GM13976 (cell line): ENCODE data around the gene LRP1B.

ENCODE experiments used
- DNase-seq: peaks from one replicate; pipeline ENCODE4 v3.0.0; 2012; ENCODE audit warnings: low spot score
- in situ Hi-C: fragments of 300-500 bp; cut with MboI; formaldehyde crosslinking; loops from one replicate; pipeline ENCODE4 v1.12.0; 2022; ENCODE audit warnings: low sequenced_read_pairs, mixed read lengths, inconsistent platforms; ENCODE audit not compliant: unreplicated experiment
- TF ChIP-seq, protein P1 (sequence below): IDR thresholded peaks from 2 replicates; pipeline ENCODE4 v1.5.1; 2012; ENCODE audit warnings: borderline replicate concordance, mild to moderate bottlenecking; ENCODE audit not compliant: insufficient read depth; ENCODE audit errors: extremely low read depth, missing control alignments, control extremely low read depth

The LRP1B gene

DNA sequence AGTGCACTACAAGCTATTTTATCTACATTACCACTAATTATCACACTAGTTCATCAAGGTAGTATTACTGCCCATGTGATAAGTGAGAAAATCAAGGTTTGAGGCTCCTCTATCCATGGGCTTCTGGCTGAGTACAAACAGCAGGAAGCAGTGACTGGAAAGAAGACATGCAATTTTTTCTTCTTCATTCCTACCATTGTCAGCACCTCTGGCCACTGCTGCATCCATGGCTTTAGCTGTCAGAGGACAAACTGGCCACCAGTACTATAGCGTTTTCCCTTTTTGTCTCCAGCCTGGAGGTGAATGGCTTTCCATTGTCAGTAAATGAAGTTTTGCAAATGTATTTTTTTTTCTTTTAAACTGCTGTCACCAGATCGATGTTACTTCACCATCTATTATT, 674.9 kb downstream of the LRP1B start:
- in situ Hi-C loops: no loop called here
- TF ChIP-seq, protein P1, sequence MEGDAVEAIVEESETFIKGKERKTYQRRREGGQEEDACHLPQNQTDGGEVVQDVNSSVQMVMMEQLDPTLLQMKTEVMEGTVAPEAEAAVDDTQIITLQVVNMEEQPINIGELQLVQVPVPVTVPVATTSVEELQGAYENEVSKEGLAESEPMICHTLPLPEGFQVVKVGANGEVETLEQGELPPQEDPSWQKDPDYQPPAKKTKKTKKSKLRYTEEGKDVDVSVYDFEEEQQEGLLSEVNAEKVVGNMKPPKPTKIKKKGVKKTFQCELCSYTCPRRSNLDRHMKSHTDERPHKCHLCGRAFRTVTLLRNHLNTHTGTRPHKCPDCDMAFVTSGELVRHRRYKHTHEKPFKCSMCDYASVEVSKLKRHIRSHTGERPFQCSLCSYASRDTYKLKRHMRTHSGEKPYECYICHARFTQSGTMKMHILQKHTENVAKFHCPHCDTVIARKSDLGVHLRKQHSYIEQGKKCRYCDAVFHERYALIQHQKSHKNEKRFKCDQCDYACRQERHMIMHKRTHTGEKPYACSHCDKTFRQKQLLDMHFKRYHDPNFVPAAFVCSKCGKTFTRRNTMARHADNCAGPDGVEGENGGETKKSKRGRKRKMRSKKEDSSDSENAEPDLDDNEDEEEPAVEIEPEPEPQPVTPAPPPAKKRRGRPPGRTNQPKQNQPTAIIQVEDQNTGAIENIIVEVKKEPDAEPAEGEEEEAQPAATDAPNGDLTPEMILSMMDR: no peak
- no peak for DNase-seq

- TF ChIP-seq, protein P1: no peak
- in situ Hi-C loops: no loop called here
- DNase-seq: no peak
Measured at GRCh38 chr2:141455211-141455826, 675.5 kb downstream of the LRP1B start.

DNA sequence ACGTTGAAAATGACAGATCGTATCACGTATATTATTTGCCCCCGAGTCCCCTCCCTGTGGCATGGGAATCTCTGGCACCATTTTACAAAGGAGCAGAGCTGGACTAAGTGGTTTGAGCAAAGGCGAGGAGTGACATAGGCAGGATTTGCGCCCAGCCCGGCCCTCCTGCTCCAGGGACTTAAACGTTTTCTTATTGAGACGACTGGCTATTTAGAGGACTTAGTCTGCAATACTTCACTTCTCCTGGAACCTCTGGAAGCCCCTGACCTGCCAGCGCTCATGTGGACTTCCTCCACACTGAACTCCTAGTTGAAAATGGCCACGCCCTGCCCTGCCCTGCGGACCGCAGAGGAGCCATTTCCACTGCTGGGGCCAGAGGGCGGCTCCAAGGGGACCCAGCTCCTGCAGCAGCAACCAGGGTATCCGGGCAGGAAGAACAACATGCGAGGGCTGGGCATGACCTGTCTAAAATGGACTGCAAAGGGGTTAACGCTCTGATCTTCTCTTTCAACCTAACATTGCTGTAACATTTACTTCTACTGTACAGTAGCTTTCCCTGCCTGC, 690.7 kb downstream of the LRP1B start:
- no peak for DNase-seq
- TF ChIP-seq, protein P1: no peak
- in situ Hi-C loops: no loop called here

DNA sequence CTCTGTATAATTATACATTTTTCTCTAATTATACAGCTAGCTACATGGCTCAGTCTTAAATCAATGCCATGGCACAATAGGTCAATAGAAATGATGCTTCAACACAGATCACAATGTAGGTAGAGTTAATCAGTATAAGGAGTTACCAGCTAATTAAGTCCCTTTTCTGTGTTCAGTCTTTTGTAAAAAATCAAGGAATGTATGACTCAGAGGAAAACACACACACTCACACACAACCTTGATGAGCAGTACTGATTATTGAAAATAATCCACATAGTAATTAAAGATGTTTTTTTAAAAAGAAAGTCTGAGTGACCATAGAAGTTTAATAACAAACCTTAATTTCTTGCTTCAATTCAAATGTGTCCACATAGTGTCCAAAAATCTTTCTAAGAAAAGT, 691.3 kb downstream of the LRP1B start:
- no peak for DNase-seq
- in situ Hi-C loops: no loop called here
- TF ChIP-seq, protein P1: no peak

GRCh38 chr2:141438536-141438935, 692.3 kb downstream of the LRP1B start:
- DNase-seq: no peak
- TF ChIP-seq, protein P1: no peak
- in situ Hi-C loops: no loop called here

DNA sequence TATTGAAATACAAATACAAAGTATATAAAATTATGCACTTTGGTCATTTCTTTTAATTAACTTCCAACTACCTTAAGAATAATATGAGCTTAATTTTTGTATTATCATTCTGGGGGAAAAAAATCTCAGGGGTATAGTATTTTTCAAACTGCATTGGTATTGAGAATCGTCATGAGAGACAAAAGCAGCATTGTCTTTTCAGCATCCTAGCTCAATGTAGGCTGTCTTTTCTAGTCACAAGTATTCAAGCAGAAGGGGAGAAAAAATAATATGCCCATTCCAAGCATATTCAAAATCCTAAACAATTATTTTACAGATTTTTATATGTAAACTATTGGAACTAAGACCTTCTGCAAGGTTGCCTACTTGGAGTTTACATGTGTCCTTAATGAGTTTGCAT, 693.3 kb downstream of the LRP1B start:
- in situ Hi-C loops: no loop called here
- TF ChIP-seq, protein P1: no peak
- DNase-seq: no peak
